HG03378 (cell line): Measurements from ENCODE around the gene IL5RA.
A peak's percentile ranks its signal among the peaks of the same experiment; 100 is the strongest.

ENCODE experiments used
- ATAC-seq: cut with Tn5 transposase; IDR thresholded peaks from one replicate; pipeline ENCODE4 v1.9.1; 2021; ENCODE audit warnings: mild to moderate bottlenecking, moderate library complexity; ENCODE audit not compliant: unreplicated experiment

The IL5RA gene

DNA sequence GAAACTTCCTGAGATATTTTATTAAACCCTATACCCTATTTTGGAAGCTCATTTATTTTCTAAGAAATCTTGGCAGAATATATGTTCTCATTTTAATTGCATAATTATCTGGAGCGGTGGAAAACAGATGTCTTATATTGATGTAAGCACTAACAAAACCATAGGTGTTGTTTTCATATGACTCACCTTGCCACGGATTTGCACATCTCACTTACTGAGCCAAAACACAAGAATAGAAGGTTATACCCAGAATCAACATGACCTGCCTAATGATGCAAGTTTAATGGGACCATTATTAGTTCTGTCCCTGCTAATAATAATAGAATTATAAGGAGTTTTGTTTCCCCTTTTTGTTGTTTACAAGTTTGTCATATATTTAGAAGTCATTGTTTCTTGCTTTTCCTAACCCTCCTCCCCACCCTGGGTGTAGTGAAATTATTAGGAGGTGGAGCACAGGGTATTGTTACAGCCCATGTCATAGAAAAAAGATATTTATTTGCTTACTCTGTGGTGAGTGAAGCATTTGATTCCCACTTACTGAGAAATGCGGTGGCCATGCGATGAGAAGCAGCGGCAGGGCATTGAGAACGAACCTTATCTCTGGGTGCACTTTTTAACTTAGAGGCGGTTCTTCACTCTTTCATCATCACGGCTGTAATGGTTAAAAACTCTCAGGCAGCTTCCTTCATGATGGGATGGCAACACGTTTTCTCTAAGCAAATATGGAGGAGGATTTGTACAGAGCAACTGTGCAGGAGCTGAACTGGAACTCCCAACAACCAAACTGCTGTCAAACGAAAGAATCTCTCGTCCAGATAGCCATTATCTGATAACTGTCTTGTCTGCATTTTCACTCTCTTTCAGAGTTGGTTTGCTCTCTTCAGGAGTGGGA lies 521 bp downstream of the IL5RA start:
- ATAC-seq, result peak; percentile 76

DNA sequence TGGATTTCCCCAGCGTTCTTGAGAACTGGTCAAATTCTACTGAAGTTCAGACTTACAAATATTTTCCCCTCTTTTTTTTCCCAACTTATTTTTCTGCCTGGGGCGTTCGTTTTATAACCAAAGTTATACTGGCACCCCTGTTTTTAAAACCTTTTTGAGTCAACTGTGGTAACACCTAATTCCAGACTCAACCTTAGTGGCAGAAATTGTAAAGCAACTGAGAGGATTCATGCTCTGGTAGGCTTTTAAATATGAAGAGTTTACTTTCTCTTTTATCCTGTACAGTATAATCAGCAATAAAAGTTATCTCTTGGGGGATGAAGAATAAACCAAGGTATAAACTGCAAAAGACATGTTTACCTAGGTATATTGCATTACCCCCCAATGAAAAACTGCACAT lies 2.3 kb downstream of the IL5RA start:
- no peak for ATAC-seq

DNA sequence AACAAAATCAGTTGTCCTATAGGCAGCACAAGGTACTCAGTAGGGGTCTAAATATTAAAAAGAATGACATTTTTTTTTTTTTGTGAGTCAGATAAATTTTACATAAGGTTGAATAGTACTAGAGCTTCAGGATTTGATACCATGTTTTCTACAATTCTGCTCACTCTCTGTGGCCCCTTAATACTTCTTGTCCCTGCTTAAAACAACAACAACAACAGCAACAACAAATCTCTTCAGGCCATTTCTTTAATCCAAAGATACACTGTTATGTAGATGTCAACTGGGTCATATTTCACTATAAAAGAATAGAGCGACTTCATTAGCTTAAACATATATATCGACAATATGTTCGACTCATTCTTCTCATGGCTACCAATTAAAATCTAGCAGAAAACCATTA lies 3.0 kb downstream of the IL5RA start:
- ATAC-seq, result no peak

DNA sequence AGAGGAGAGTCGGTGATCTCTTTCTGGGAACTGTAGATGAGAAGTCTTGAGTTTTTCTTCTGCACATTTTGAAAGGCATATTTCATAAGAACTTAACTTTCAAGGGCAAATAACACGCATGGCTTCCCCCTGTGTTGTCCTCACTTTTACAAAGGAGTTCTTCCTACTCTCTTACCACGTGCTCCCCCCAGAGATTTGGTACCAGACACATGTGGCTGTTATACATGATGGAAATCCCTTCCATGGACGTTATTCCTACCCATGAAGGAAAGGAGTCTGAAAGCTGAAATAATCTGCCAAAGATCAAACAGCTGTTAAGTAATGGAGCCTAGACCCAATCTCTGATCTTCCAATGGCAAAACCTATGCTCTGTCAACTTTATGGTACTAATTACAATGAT lies 4.4 kb downstream of the IL5RA start:
- ATAC-seq, result no peak

DNA sequence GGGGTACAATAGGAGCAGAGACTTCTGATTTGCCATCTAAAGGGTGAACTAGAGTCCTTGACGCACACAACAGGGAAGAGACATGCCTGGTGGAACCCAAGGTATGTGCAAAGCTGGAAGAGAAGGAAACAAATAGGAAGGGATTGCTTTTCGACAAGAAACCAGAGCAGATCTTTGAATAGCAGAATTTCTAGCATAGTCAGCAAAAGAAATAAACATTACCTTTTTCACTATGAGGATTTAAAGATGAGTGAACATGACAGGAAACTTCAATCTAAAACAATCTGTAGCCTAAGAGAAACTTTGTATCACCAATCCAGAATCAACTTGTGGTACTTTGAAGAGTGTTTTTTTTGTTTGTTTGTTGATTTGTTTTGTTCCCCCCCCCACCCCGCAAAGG lies 4.9 kb downstream of the IL5RA start:
- ATAC-seq, result no peak

DNA sequence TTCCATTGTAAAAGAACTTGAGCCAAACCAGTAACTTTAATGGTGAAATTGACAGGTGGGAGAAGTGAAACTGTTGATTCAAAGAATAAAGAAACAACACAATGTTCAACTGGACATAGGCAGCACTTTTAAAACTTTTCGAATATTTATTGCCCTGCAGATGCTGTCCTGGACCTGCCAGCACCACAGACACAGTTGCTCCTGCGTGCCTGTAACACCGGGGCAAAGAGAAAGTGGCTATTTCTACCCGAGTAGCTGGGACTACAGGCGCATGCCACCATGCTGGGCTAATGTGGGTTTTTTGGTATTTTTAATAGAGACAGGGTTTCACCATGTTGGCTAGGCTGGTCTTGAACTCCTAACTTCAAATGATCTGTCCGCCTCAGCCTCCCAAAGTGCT lies 7.4 kb downstream of the IL5RA start:
- ATAC-seq, result no peak

DNA sequence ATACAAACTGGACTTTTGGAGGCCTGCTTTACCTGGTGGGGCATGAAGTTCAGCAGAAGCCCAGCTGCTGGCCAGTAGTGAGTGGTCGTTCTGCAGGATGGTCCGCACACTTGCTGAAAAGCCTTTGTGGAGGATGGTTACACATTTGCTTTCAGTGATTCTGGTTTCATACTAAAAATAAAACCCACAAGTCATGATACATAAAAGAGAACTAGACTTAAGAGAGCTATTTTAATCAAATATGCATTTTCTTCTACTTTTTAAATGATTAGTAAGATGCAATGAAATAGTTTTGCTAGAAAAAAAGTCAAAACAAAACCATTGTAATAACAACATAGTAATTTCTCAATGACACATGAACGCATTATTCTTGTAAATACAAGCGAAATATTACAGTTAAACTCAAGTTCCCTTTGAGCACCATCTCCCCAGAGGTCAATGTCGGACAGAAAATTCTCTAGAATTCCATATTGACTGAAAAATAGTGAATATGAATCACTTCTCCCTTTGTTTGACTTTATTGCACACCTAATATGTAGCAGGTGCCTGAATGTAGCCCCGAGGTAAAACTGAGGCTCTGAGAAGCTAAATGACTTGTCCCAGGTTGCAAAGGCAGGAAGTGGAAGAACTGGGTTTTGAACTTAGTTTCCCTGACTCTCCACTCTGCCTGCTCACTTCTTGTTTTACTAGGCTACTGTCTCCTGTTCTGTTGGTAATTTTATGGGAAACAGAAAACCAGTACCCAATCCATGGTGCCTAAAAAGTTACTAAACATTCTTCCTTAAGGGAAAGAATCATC lies 8.3 kb downstream of the IL5RA start:
- no peak for ATAC-seq

DNA sequence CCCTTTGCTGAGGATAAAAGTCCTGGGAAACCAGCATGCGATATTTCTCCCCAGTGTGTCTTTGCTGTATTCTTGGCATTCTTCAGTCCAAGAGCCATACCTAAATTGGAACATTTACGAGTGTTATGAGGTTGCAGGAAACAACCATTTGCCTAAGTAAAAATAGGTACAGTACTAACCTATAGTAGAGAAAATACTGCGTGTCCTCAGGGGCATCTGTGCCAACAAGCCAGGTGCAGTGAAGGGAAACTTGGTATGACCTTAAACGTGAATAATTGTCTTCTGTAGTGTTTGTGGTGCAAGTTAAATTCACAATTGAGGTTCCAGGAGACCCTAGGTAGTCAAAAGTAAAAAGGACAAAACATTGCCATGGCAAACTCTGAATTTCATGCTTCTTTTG lies 12.2 kb downstream of the IL5RA start:
- no peak for ATAC-seq

DNA sequence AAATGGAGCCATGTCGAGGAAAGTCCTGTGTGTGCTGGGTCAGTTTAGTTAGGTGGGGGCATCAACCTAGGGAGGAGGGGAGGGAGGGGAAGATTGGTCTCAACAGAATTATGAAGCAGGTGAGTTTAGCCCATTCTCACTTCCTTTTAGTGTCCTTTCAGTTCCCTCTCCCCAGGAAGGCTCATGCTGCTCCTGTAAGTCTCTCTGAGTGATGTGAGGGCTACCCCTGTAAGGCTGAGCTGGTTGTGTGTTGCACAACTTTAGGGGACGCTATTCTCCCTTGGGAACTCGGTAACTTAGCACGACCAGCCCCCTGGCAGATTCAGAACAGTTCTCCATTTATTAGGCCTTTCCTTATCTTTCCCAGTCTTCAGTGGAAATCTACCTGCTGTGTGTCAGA lies 21.2 kb downstream of the IL5RA start:
- ATAC-seq, result peak; percentile 97

DNA sequence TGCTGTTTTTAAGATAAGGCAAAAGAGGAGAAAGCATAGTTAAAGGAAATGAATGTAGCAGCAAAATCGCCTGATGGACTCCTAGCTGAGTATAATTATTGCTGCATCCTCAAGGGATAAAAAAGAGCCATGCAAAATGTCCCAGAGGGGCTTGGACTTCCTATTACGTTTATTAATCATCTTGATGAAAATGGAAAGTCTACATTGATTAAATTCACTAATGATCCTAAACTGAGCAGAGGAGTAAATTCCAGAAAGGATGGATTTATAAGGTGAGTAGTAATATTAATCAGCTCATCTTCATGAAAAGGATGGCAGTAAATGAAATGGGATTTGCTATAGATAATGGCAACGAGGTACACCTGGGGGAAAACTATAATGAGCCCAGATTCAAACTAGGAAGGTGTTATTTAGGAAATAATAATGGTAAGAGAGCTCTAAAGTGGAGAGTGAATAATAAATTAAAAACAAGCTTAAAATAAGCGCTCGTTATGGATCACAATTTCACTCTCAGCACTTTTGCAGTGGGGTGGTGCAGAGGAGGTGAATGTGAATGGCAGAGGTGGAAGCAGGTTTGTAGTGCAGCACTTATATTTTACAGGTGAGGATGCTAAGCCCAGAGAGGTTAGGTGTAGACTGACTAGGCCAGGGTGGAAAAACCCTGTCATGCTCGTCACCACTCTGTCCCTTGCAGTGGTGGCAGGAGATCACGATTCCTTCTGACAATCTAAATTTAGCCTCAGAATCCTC lies 22.3 kb downstream of the IL5RA start:
- no peak for ATAC-seq

DNA sequence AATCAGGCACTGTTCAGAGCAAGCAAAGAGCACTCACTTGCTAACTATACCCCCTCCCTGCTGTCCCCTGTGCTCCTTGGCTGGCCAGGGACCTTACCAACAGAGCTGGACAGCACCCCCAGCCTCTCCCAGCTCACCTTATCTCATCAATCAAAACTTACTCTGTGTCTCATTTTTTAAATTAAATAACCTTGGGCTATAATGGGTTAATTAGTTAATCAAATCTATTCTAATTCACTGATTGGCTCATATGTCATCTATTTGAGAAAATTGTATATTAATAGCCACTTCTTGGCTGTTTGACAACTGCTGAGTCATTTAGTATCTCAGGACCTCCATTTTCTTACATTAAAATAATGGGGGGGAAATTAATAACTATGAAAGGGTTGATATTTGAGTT lies 22.9 kb downstream of the IL5RA start:
- ATAC-seq, result no peak

DNA sequence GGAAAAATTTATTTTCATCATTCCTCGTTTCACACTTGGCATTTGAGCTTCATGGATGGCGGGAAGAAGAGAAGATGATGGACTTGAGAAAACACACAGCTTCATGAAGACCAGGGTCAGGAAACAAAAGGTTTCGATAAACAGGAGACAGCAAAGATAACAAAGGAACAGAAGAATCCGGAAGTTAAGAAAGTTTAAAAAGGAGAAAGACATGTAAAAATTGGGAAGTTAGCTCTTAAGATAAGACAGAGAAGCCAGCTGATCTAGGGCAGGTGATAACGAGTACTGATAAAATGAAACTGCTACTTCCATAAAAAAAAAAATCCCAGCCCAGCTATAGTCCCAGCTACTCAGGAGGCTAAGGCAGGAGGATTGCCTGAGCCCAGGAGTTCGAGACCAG lies 23.9 kb downstream of the IL5RA start:
- no peak for ATAC-seq

DNA sequence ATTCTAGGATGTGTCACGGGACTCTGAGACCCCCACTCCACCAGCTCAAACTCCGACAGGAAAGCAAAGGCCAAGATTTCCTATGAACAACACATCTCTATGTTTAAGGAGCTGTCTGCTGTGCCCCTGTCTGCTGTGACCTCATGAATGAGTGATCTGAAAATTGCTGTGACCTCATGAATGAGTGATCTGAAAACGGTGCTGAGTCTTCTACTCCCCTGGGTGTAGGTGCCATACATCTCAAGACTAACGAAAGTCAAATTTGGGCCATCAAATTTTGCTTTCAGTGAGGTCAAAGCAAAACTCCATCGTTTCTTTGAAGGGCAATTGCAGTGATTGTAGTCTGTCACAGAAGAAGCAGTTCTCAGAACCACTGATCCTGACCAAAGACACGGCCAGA lies 24.4 kb downstream of the IL5RA start:
- peak; percentile 37 for ATAC-seq

DNA sequence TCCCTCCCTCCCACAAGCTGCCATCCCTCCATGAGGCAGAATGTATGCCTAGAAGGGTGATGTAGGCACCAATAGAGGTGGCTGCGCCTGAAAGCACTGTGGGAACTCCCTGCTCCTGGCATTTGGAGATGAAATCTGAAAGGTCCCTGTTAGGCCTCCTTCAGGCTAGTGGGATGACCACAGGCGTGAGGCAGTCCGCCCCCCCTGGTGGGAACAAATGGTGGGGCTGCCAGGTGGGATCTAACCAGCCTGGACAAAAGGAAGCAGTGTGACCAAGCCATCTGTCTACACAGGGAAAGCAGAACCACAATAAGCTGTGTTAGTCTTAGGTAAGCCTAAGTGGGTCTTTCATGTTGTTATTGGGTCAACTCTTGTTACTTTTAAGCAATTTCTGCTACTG lies 25.3 kb downstream of the IL5RA start:
- no peak for ATAC-seq

DNA sequence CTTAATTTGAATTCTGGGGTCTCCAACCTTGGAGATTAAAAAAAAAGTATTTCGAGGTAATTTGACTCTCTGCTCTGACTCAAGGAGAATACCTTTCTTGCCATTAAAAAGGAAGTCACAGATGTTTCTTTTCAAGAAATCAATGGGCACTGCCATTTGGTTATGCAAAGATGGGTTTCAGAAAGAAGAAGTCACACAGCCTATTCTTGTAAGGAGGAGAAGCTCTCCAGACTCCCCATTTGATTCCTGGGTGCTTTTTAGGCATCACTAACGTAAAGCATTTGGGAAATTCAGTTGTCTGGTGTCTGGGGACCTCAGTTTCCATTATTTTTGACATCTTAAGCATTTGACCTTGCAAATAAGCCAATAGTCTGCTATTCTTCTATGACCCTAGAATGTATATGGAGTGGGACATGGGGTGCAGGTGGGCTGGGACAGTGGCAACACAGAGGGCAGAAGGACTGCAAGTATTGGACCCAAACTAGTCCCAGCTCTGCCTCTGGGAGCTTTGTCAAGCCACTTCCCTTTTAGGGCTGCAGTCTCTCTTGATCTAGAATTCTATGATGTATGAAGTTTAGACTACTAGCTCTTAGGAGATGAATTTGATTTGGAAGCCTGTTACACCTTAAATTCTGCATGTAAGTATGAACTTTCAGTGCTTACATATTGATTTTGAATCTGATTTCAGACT lies 27.8 kb downstream of the IL5RA start:
- peak; percentile 85 for ATAC-seq

DNA sequence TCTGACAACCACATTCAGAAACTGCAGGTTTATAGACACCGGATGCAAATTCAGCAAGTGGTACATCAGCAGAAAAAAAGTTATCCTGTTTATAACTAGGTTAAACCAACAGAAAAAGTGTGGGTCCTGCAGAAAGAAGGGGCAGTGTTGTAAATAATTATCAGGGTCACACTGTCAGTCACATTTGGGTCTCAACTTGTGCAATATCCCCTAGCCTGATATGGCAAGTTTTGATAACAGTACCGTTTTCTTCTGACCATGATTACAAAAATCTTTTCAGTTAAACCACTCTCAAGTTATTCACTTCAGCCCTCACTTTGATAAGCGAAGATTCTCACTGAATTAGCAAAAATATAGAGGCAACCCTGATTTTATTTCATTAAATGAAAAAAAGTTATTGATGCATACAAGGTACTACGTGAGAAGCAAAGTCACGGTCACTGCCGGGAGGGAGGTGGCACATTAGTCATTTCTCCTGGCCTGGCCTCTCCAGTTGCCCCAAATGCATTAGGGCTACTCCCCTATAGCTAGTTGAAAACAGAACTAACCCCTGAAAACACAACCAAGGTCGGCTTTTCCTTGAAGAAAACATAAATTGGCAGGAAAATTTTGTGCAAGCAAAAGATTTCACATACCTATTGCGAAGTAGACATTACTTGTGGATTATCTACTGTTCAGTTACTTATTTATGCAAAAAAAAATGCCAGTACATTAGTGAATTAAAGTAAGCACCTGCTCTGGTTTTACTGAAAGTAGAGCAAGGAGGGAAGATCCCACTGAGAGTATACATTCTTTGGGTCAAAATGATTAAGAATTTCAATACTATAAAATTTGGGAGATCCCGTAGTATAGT lies 28.6 kb downstream of the IL5RA start:
- peak; percentile 39 for ATAC-seq

DNA sequence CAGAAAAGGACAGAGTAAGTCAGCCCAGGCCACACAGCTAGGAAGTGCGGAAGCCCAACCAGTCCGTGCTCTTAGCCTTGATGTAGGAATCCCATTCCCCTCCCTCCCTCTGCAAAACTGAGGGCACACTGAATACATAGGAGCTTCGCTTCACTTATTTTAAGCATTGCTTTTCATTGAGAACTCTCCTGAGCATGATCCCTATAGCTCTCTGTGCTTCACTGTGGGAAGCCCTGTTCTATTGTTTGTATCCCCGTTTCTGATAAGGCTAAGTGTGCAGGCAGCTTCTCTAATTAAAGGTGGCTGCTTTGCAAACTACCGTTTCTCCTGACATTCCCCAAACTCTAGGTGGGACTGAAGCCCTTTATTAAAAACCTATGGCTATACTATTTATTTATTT lies 29.9 kb downstream of the IL5RA start:
- no peak for ATAC-seq

DNA sequence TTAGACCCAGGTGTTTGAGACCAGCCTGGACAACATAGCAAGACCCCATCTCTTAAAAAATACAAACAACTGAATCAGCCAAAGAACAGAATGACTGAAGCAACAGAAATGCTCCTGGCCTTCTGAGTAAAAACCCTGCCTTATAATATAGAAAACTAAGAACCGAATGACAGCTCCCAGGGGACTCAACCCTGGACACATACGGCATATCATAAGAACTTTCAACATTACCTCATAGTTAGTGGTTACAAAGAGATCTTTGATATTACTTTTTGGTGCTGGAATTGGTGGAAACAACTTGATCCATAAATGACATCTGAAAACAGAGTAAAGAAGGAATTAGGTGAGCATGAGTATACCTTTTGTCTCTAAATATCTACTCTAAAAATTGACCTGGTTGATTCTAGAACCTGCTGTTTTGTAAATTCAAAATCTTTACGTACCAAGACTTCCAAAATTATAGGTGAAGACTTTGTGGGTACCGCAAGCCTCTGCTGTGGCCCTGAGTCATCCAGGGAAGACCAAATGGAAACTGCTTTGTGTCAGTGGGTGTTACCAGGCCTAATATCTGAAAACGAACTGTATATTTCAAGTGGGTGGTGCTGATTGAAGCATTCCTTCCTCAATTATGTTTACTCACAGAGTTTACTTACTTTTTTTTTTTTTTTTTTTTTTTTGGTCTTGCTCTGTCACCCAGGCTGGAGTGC lies 35.5 kb downstream of the IL5RA start:
- peak; percentile 90 for ATAC-seq

DNA sequence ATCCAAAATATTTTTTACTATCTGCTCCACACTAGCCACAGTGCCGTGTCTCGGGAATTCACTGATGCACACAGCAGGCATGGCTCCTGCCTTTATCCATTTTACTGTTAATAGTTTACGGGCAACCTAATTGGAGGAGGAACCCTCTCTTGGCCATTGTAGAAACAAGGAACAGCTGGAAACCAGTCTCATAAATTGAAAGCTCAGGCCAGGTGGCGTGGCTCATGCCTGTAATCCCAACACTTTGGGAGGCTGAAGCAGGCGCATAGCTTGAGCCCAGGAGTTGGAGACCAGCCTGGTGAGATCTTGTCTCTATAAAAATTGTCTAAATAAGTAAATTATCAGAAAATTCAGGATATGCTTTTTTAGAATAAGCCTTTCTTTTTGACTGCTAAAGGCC lies 39.0 kb downstream of the IL5RA start:
- ATAC-seq, result no peak
